ENCODE data around the gene IFITM5. TPM values are rescaled to one million over a fixed set of nuclear protein-coding genes. Genes with fewer than 3 reads are reported as not detected.

IFITM5 gene
- total and polyA plus RNA-seq, 2 of the 4 experiments (the other 2 are of a cell fraction): not detected

GRCh38 chr11:297586-298405 lies 1.5 kb downstream of the IFITM5 start:
- no peak overlapping the region for H3K23ac ChIP-seq (ENCODE audit: low read depth, low read length)
- BruUV-seq (replicated peaks): no TSS peak
- H3K79me1 ChIP-seq (ENCODE audit: low read depth in 1 of 2, low read length in 2 of 2): no peaks in the 10 kb centered on the region
- H3K27me3 ChIP-seq (ENCODE audit: control insufficient read depth, insufficient read depth, low read length): peaks cover 8% of the 10 kb centered on the region
- no peak overlapping the region for H2AFZ ChIP-seq (replicated peaks; ENCODE audit: low read length, poor library complexity)
- no peaks in the 10 kb centered on the region for H3K9me1 ChIP-seq (ENCODE audit: insufficient read depth, low read length)
- no peak overlapping the region for H3K4ac ChIP-seq (ENCODE audit: low read depth, low read length)
- no peak overlapping the region for H3K4me3 ChIP-seq (ENCODE audit: insufficient read depth, low read depth, low read length)
- H4K8ac ChIP-seq (ENCODE audit: low read depth in 2 of 2, low read length in 2 of 2): no peak overlapping the region
- no peak overlapping the region for H3K4me2 ChIP-seq (ENCODE audit: low read depth, low read length)
- DNase-seq (no peak), ATAC-seq (ENCODE audit: low read depth) (no peak)
- no peak overlapping the region for H2BK15ac ChIP-seq (ENCODE audit: low read depth, low read length)
- no peak overlapping the region for H3K9ac ChIP-seq (ENCODE audit: low read depth, low read length)
- H2BK120ac ChIP-seq (ENCODE audit: low read depth, low read length): no peak overlapping the region
- H4K91ac ChIP-seq (ENCODE audit: insufficient read depth, low read depth, low read length): no peak overlapping the region
- WGBS, 2 experiments (ENCODE audit: extremely low coverage in 2 of 2, insufficient read length in 1 of 2): 80% methylated on average over 11 of the region's 26 CpGs; no CpG with 5 or more reads in 1 of the 2 experiments
- H3K56ac ChIP-seq (ENCODE audit: extremely low read depth, insufficient read depth, low read length): no peak overlapping the region
- H2AK9ac ChIP-seq (replicated peaks; ENCODE audit: low read depth, low read length, poor library complexity): no peak overlapping the region
- peaks cover 14% of the 10 kb centered on the region for H3K36me3 ChIP-seq (ENCODE audit: control insufficient read depth, insufficient read depth, low read length)
- no peaks in the 10 kb centered on the region; the same call in 1 of the 2 replicates for H3K4me1 ChIP-seq (ENCODE audit: control insufficient read depth, insufficient read depth, low read length)
- no peak overlapping the region for H2AK5ac ChIP-seq (ENCODE audit: low read depth, low read length)
- H2BK5ac ChIP-seq (ENCODE audit: low read depth, low read length, poor library complexity, severe bottlenecking): no peak overlapping the region
- no peak overlapping the region for H4K5ac ChIP-seq (ENCODE audit: low read depth, low read length)
- dilution Hi-C loops (cut with HindIII; ENCODE audit: low sequenced_read_pairs, unreplicated experiment) (no loop called here), intact Hi-C loops (cut with micrococcal nuclease) (no loop called here), in situ Hi-C loops (cut with MboI; ENCODE audit: low sequenced_read_pairs) (no loop called here)
- no peak overlapping the region for H3K14ac ChIP-seq (replicated peaks; ENCODE audit: low read depth, low read length)
- TF ChIP-seq BHLHE40 (IDR thresholded peaks at IDR 0.05; ENCODE audit: low read depth, low read length): no peak
- no peak for TF ChIP-seq FOS (IDR thresholded peaks at IDR 0.05; ENCODE audit: low read depth, low read length)
- TF ChIP-seq CHD1 (IDR thresholded peaks at IDR 0.05; ENCODE audit: low read depth, low read length): no peak
- TF ChIP-seq, protein P1, sequence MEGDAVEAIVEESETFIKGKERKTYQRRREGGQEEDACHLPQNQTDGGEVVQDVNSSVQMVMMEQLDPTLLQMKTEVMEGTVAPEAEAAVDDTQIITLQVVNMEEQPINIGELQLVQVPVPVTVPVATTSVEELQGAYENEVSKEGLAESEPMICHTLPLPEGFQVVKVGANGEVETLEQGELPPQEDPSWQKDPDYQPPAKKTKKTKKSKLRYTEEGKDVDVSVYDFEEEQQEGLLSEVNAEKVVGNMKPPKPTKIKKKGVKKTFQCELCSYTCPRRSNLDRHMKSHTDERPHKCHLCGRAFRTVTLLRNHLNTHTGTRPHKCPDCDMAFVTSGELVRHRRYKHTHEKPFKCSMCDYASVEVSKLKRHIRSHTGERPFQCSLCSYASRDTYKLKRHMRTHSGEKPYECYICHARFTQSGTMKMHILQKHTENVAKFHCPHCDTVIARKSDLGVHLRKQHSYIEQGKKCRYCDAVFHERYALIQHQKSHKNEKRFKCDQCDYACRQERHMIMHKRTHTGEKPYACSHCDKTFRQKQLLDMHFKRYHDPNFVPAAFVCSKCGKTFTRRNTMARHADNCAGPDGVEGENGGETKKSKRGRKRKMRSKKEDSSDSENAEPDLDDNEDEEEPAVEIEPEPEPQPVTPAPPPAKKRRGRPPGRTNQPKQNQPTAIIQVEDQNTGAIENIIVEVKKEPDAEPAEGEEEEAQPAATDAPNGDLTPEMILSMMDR (conservative IDR thresholded peaks at IDR 0.05; ENCODE audit: low read depth, low read length): no peak
- no peak for TF ChIP-seq SMC3 (IDR thresholded peaks at IDR 0.05; ENCODE audit: low read depth, low read length)
- TF ChIP-seq CEBPB (IDR thresholded peaks at IDR 0.05; ENCODE audit: low read depth, low read length): no peak
- no peak for TF ChIP-seq NFE2L2 (IDR thresholded peaks at IDR 0.05; ENCODE audit: low read depth, low read length)
- no peak for TF ChIP-seq USF2 (IDR thresholded peaks at IDR 0.05; ENCODE audit: low read depth, low read length)
- TF ChIP-seq, protein P2, sequence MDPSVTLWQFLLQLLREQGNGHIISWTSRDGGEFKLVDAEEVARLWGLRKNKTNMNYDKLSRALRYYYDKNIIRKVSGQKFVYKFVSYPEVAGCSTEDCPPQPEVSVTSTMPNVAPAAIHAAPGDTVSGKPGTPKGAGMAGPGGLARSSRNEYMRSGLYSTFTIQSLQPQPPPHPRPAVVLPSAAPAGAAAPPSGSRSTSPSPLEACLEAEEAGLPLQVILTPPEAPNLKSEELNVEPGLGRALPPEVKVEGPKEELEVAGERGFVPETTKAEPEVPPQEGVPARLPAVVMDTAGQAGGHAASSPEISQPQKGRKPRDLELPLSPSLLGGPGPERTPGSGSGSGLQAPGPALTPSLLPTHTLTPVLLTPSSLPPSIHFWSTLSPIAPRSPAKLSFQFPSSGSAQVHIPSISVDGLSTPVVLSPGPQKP (IDR thresholded peaks at IDR 0.05; ENCODE audit: borderline replicate concordance, low read depth, low read length): no peak
- no peak overlapping the region for H2BK20ac ChIP-seq (ENCODE audit: low read depth, low read length)
- no peaks in the 10 kb centered on the region for H3K9me3 ChIP-seq (ENCODE audit: control insufficient read depth, insufficient read depth, low read length)
- CTCF ChIA-PET: no interaction called here
- no peaks in the 10 kb centered on the region for H4K20me1 ChIP-seq (ENCODE audit: insufficient read depth, low read length)
- H3K18ac ChIP-seq (ENCODE audit: low read depth, low read length): no peak overlapping the region
- POLR2A ChIA-PET (ENCODE audit: unreplicated experiment): no interaction called here
- no peak overlapping the region for H3K27ac ChIP-seq (ENCODE audit: insufficient read depth, low read length)
